Measurements from ENCODE around the gene DCAKD. TPM values are rescaled to one million over a fixed set of nuclear protein-coding genes. Genes with fewer than 3 reads are reported as not detected.

The DCAKD gene
- total RNA-seq, 1 donor from 2014 or later: 25.9 TPM

GRCh38 chr17:44997733-44998520 lies 53.5 kb downstream of the DCAKD start:
- TF ChIP-seq CTCF (IDR thresholded peaks at IDR 0.05; ENCODE audit: borderline replicate concordance): peak; percentile 12
- H3K27ac ChIP-seq (replicated peaks): no peak overlapping the region
- H3K9me3 ChIP-seq (replicated peaks): peaks cover 12% of the 10 kb centered on the region
- H3K27me3 ChIP-seq (ENCODE audit: low read depth): peaks cover 9% of the 10 kb centered on the region
- intact Hi-C loops (cut with micrococcal nuclease): no loop called here
- DNase-seq: peak; percentile 40
- H3K36me3 ChIP-seq: no peaks in the 10 kb centered on the region
- no peak overlapping the region for H3K4me3 ChIP-seq
- H3K4me1 ChIP-seq: peaks cover 17% of the 10 kb centered on the region

GRCh38 chr17:44996304-44996703 lies 55.1 kb downstream of the DCAKD start:
- Histone ChIP-seq H3K27me3 (ENCODE audit: low read depth) (peaks cover 9% of the 10 kb centered on the region), H3K36me3 (no peaks in the 10 kb centered on the region), H3K27ac (replicated peaks) (no peak overlapping the region), H3K4me3 (no peak overlapping the region), H3K4me1 (peaks cover 17% of the 10 kb centered on the region), H3K9me3 (replicated peaks) (peaks cover 12% of the 10 kb centered on the region)
- no peak for TF ChIP-seq CTCF (IDR thresholded peaks at IDR 0.05; ENCODE audit: borderline replicate concordance)
- no peak for DNase-seq
- intact Hi-C loops (cut with micrococcal nuclease): no loop called here

- Histone ChIP-seq H3K27ac (replicated peaks) (no peak overlapping the region), H3K27me3 (ENCODE audit: low read depth) (peaks cover 9% of the 10 kb centered on the region), H3K9me3 (replicated peaks) (peaks cover 12% of the 10 kb centered on the region), H3K4me3 (no peak overlapping the region), H3K36me3 (no peaks in the 10 kb centered on the region), H3K4me1 (peaks cover 17% of the 10 kb centered on the region)
- no peak for TF ChIP-seq CTCF (IDR thresholded peaks at IDR 0.05; ENCODE audit: borderline replicate concordance)
- intact Hi-C loops (cut with micrococcal nuclease): no loop called here
- peak; percentile 52 for DNase-seq
These were observed 55.9 kb downstream of the DCAKD start for GRCh38 chr17:44995436-44996001.

- intact Hi-C loops (cut with micrococcal nuclease): no loop called here
- peaks cover 9% of the 10 kb centered on the region for H3K4me1 ChIP-seq
- H3K27me3 ChIP-seq (ENCODE audit: low read depth): peaks cover 9% of the 10 kb centered on the region
- no peak for TF ChIP-seq CTCF (IDR thresholded peaks at IDR 0.05; ENCODE audit: borderline replicate concordance)
- no peaks in the 10 kb centered on the region for H3K36me3 ChIP-seq
- no peak for DNase-seq
- no peak overlapping the region for H3K27ac ChIP-seq (replicated peaks)
- H3K4me3 ChIP-seq: no peak overlapping the region
- no peaks in the 10 kb centered on the region for H3K9me3 ChIP-seq (replicated peaks)
These were observed 59.0 kb downstream of the DCAKD start for GRCh38 chr17:44992242-44992939.

GRCh38 chr17:44990994-44991393 lies 60.4 kb downstream of the DCAKD start:
- intact Hi-C loops (cut with micrococcal nuclease): no loop called here

More at GRCh38 chr17:44990994-44991393, 60.4 kb downstream of the DCAKD start:
- no peak for TF ChIP-seq CTCF (IDR thresholded peaks at IDR 0.05; ENCODE audit: borderline replicate concordance)
- DNase-seq: no peak
- Histone ChIP-seq H3K4me1 (peaks cover 7% of the 10 kb centered on the region), H3K4me3 (no peak overlapping the region), H3K36me3 (no peaks in the 10 kb centered on the region), H3K27me3 (ENCODE audit: low read depth) (peaks cover 21% of the 10 kb centered on the region), H3K9me3 (replicated peaks) (no peaks in the 10 kb centered on the region), H3K27ac (replicated peaks) (no peak overlapping the region)
